ENCODE results near the gene BCOR.

BCOR gene

DNA sequence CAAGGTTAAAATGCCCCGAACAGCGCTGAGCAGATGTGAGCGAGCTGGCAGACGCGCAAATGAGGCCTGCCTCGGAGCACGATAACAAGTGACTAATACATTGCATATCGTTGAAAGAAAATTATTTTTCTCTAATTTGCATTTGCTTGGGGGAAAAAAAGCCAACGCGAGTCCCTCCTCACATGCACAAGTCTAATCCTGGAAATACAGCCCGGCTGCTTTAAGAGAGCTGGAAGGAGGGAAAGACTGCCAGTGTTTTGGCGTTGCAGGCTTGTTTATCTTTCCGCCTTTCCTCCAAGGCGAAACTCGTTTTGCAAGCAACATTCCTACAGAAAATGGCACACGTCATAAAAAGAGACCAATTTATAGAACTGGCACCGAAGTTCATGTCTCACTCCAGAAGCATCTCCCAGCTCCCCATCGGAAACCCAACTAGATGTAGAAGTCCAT is 12.6 kb downstream of the BCOR start:
- Histone ChIP-seq H3K4me1 (ENCODE audit: control insufficient read depth, low read depth, low read length) (peaks cover 6% of the 10 kb centered on the region), H3K18ac (ENCODE audit: low read length) (peak overlapping the region; percentile 22), H2AK5ac (ENCODE audit: low read length) (no peak overlapping the region), H3K9ac (ENCODE audit: low read length) (no peak overlapping the region), H3K79me1 (ENCODE audit: low read length) (no peaks in the 10 kb centered on the region), H3K79me2 (ENCODE audit: control insufficient read depth, insufficient read depth, low read length) (peaks cover 76% of the 10 kb centered on the region), H3K4ac (ENCODE audit: low read depth, low read length) (no peak overlapping the region), H2BK120ac (ENCODE audit: low read depth, low read length) (no peak overlapping the region), H3K4me2 (ENCODE audit: low read length) (no peak overlapping the region), H3K4me3 (ENCODE audit: low read length) (no peak overlapping the region), H3K23ac (ENCODE audit: low read length) (no peak overlapping the region), H3K56ac (ENCODE audit: low read length) (no peak overlapping the region), H2BK5ac (ENCODE audit: low read length) (no peak overlapping the region), H3K27ac (ENCODE audit: low read depth, low read length) (no peak overlapping the region), H3K27me3 (ENCODE audit: insufficient read depth, low read length, poor library complexity) (no peaks in the 10 kb centered on the region), H4K8ac (ENCODE audit: low read depth, low read length) (no peak overlapping the region), H3K36me3 (ENCODE audit: control insufficient read depth, insufficient read depth, low read length) (no peaks in the 10 kb centered on the region), H2BK15ac (replicated peaks; ENCODE audit: low read depth) (no peak overlapping the region), H4K5ac (ENCODE audit: low read length) (no peak overlapping the region)
- no CpG with 5 or more reads among the region's 18 CpGs for WGBS (ENCODE audit: extremely low coverage, insufficient coverage, low lambda C conversion rate)
- no peak for DNase-seq

DNA sequence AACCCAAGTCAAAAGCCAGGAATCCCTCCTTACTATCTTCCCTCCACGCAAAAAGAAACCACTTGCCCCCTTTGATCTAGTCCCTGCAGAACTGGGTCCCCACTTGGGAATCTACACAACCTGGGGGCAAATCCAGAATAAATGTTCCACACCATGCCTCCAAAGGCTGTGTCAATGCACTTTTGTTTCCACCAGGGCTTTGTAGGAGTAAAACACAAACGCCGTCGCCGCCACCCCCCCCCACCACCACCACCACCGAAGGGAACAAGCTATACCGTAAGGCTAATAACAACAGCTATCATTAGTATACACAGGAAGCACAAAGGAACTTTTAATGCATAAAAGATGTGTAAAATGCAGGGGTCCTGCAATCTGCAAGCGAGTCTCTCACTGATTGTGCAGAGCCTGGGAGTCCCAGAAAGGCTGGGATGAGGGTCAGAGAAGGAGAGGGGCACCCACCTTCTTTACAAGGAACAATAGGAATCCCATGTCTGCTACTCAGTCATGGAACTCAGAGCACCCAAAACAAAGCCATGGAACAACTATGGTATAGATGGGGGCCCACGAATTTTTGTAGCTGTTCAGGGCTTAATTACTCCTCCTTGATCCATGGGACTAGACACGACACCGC is 13.2 kb downstream of the BCOR start:
- no CpG with 5 or more reads among the region's 11 CpGs for WGBS (ENCODE audit: extremely low coverage, insufficient coverage, low lambda C conversion rate)
- Histone ChIP-seq H3K27me3 (ENCODE audit: insufficient read depth, low read length, poor library complexity) (no peaks in the 10 kb centered on the region), H3K4ac (ENCODE audit: low read depth, low read length) (no peak overlapping the region), H3K4me1 (ENCODE audit: control insufficient read depth, low read depth, low read length) (peaks cover 6% of the 10 kb centered on the region), H3K4me3 (ENCODE audit: low read length) (no peak overlapping the region), H3K4me2 (ENCODE audit: low read length) (no peak overlapping the region), H2BK15ac (replicated peaks; ENCODE audit: low read depth) (no peak overlapping the region), H3K23ac (ENCODE audit: low read length) (no peak overlapping the region), H3K79me2 (ENCODE audit: control insufficient read depth, insufficient read depth, low read length) (peaks cover 76% of the 10 kb centered on the region), H3K27ac (ENCODE audit: low read depth, low read length) (no peak overlapping the region), H4K5ac (ENCODE audit: low read length) (no peak overlapping the region), H4K8ac (ENCODE audit: low read depth, low read length) (no peak overlapping the region), H3K18ac (ENCODE audit: low read length) (no peak overlapping the region), H2BK5ac (ENCODE audit: low read length) (no peak overlapping the region), H3K56ac (ENCODE audit: low read length) (no peak overlapping the region), H3K79me1 (ENCODE audit: low read length) (no peaks in the 10 kb centered on the region), H3K9ac (ENCODE audit: low read length) (no peak overlapping the region), H2AK5ac (ENCODE audit: low read length) (no peak overlapping the region), H3K36me3 (ENCODE audit: control insufficient read depth, insufficient read depth, low read length) (no peaks in the 10 kb centered on the region), H2BK120ac (ENCODE audit: low read depth, low read length) (no peak overlapping the region)
- no peak for DNase-seq

DNA sequence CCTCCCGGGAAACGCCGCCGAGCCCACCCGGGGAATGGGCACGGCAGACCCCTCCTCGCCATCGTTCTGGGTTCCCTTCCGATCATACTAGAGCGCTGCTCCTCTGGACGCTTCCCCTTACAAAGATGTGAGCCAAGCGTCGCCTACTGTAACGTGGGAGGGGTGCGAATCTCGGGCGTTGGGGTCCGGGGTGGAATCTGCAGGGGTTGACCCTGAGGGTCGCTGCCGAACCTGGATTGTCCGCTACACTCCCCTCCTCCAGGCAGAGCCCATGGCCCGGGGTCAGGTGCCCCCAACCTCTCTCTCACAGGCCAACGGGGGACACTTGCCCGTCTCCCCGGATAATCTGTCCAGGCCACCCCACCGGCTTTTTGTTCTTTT is 13.8 kb downstream of the BCOR start:
- no peak overlapping the region for H2AK5ac ChIP-seq (ENCODE audit: low read length)
- no peak for DNase-seq
- peak overlapping the region; percentile 50 for H3K4me2 ChIP-seq (ENCODE audit: low read length)
- H3K4ac ChIP-seq (ENCODE audit: low read depth, low read length): no peak overlapping the region
- peak overlapping the region; percentile 39 for H3K18ac ChIP-seq (ENCODE audit: low read length)
- H4K5ac ChIP-seq (ENCODE audit: low read length): no peak overlapping the region
- H2BK120ac ChIP-seq (ENCODE audit: low read depth, low read length): no peak overlapping the region
- no peak overlapping the region for H3K23ac ChIP-seq (ENCODE audit: low read length)
- no peak overlapping the region for H2BK15ac ChIP-seq (replicated peaks; ENCODE audit: low read depth)
- H2BK5ac ChIP-seq (ENCODE audit: low read length): no peak overlapping the region
- no CpG with 5 or more reads among the region's 26 CpGs for WGBS (ENCODE audit: extremely low coverage, insufficient coverage, low lambda C conversion rate)
- H3K27me3 ChIP-seq (ENCODE audit: insufficient read depth, low read length, poor library complexity): no peaks in the 10 kb centered on the region
- H3K36me3 ChIP-seq (ENCODE audit: control insufficient read depth, insufficient read depth, low read length): no peaks in the 10 kb centered on the region
- peaks cover 74% of the 10 kb centered on the region for H3K79me2 ChIP-seq (ENCODE audit: control insufficient read depth, insufficient read depth, low read length)
- peak overlapping the region; percentile 57 for H3K9ac ChIP-seq (ENCODE audit: low read length)
- H3K56ac ChIP-seq (ENCODE audit: low read length): peak overlapping the region; percentile 60
- H3K27ac ChIP-seq (ENCODE audit: low read depth, low read length): no peak overlapping the region
- no peak overlapping the region for H3K4me3 ChIP-seq (ENCODE audit: low read length)
- peaks cover 6% of the 10 kb centered on the region for H3K4me1 ChIP-seq (ENCODE audit: control insufficient read depth, low read depth, low read length)
- H3K79me1 ChIP-seq (ENCODE audit: low read length): no peaks in the 10 kb centered on the region
- H4K8ac ChIP-seq (ENCODE audit: low read depth, low read length): no peak overlapping the region

DNA sequence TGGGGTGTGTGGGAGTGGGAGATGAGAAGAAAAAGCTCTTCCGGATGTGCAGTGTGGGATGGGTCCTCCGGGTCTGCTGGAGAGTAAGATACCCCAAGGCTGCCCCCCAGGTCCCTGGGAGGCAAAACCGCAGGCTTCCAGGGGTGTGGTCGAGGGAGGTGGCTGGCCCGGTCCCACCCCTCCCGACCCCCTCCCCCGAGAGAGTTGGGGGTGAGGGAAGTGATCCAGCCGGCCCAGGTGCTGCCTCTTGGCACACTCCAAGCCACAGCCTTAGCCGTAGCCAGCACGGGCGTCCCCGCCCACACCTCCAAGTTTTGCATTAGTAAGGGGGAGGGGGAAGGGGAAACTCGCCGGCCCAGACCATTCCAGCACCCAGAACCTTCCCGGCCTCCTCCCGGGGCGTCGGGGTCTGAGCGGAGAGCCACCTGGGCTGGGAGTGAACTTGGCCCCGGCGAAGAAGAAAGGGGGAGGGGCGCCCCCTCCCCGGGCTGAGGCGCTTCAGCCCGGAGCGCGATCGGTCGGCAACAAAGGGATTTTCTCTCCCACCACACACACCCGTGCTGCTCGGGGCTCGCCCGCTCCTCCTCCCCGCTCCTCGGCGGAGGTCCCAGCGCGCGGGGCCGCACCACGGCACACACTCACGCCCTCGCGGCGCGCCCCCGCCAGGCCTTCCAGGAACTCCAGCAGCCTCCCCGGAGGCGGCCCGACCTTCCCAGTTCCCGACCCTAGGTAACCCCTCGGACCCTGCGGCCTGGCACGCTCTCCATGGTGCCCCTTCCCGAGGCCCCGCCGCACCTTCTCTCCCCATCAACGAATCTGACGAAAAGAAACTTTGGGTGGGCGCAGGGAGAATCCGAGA is 14.4 kb downstream of the BCOR start:
- Histone ChIP-seq H3K36me3 (ENCODE audit: control insufficient read depth, insufficient read depth, low read length) (no peaks in the 10 kb centered on the region), H4K8ac (ENCODE audit: low read depth, low read length) (no peak overlapping the region), H3K79me2 (ENCODE audit: control insufficient read depth, insufficient read depth, low read length) (peaks cover 69% of the 10 kb centered on the region), H2BK15ac (replicated peaks; ENCODE audit: low read depth) (no peak overlapping the region), H3K4ac (ENCODE audit: low read depth, low read length) (no peak overlapping the region), H3K4me2 (ENCODE audit: low read length) (peak overlapping the region; percentile 50), H3K4me1 (ENCODE audit: control insufficient read depth, low read depth, low read length) (peaks cover 6% of the 10 kb centered on the region), H3K23ac (ENCODE audit: low read length) (no peak overlapping the region), H2BK120ac (ENCODE audit: low read depth, low read length) (no peak overlapping the region), H3K4me3 (ENCODE audit: low read length) (no peak overlapping the region), H3K56ac (ENCODE audit: low read length) (peak overlapping the region; percentile 60), H3K27ac (ENCODE audit: low read depth, low read length) (no peak overlapping the region), H3K79me1 (ENCODE audit: low read length) (no peaks in the 10 kb centered on the region), H4K5ac (ENCODE audit: low read length) (no peak overlapping the region), H2AK5ac (ENCODE audit: low read length) (no peak overlapping the region), H3K27me3 (ENCODE audit: insufficient read depth, low read length, poor library complexity) (no peaks in the 10 kb centered on the region), H3K18ac (ENCODE audit: low read length) (peak overlapping the region; percentile 39), H3K9ac (ENCODE audit: low read length) (peak overlapping the region; percentile 57), H2BK5ac (ENCODE audit: low read length) (no peak overlapping the region)
- DNase-seq: no peak
- WGBS (ENCODE audit: extremely low coverage, insufficient coverage, low lambda C conversion rate): no CpG with 5 or more reads among the region's 61 CpGs

DNA sequence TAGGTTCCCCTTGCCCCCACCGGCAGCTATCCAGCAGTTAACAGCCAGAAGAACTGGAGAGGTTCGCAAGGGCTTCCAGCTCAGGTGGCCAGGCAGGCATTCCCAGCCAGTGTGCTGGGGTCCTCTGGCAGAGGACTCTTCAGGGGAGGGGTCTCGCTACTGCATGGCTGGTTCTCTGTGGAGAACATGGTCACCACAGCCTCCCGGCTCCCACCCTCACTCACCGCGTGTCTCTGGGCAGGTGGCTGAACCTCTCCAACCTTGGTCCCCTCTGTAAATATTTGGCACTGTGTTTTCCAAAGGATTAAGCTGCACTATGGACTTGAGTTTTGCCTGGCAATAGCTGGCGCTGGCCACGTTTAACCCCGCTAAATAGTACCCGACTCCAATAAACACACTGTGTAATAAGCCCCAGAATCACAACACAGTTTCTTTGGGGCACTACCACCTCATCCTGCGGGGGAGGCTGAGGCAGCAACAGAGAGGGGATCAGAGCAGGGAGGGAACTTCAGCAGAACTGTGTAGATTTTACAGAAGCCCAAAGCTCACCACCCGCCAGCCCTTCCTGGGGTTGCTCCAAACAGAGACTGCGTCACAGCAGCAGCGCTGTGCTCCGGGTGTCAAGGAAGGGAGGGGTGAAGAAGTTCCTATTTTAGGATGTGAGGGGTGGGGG is 15.2 kb downstream of the BCOR start:
- Histone ChIP-seq H3K4me2 (ENCODE audit: low read length) (no peak overlapping the region), H3K56ac (ENCODE audit: low read length) (no peak overlapping the region), H3K4me1 (ENCODE audit: control insufficient read depth, low read depth, low read length) (peaks cover 1% of the 10 kb centered on the region), H4K8ac (ENCODE audit: low read depth, low read length) (no peak overlapping the region), H3K18ac (ENCODE audit: low read length) (no peak overlapping the region), H3K79me2 (ENCODE audit: control insufficient read depth, insufficient read depth, low read length) (peaks cover 61% of the 10 kb centered on the region), H2BK15ac (replicated peaks; ENCODE audit: low read depth) (no peak overlapping the region), H3K79me1 (ENCODE audit: low read length) (no peaks in the 10 kb centered on the region), H3K4me3 (ENCODE audit: low read length) (no peak overlapping the region), H3K27ac (ENCODE audit: low read depth, low read length) (no peak overlapping the region), H2BK5ac (ENCODE audit: low read length) (no peak overlapping the region), H3K36me3 (ENCODE audit: control insufficient read depth, insufficient read depth, low read length) (no peaks in the 10 kb centered on the region), H2BK120ac (ENCODE audit: low read depth, low read length) (no peak overlapping the region), H3K27me3 (ENCODE audit: insufficient read depth, low read length, poor library complexity) (no peaks in the 10 kb centered on the region), H2AK5ac (ENCODE audit: low read length) (no peak overlapping the region), H3K9ac (ENCODE audit: low read length) (no peak overlapping the region), H3K23ac (ENCODE audit: low read length) (no peak overlapping the region), H3K4ac (ENCODE audit: low read depth, low read length) (no peak overlapping the region), H4K5ac (ENCODE audit: low read length) (no peak overlapping the region)
- no CpG with 5 or more reads among the region's 15 CpGs for WGBS (ENCODE audit: extremely low coverage, insufficient coverage, low lambda C conversion rate)
- no peak for DNase-seq
